NCI-H1417 (cell line): ENCODE results near the gene MUL1.

Source experiments
- DNase-seq, 3 experiments: peaks; one replicate each; lab custom pipeline; 2025; lab: John Stamatoyannopoulos, UW

The MUL1 gene

GRCh38 chr1:20485527-20486456 lies 22.2 kb downstream of the MUL1 start, which contains the start of gene CAMK2N1:
Gene CAMK2N1 (minus strand): TSS chr1:20486210. CDS start chr1:20485379, 831 bp downstream.
- peak; percentile 45 to 82 (median 78) for DNase-seq

- peak; percentile 37 to 76 (median 76) for DNase-seq
These were observed 23.2 kb downstream of the MUL1 start for GRCh38 chr1:20484519-20485462.

- DNase-seq: peak in 2 of 3 experiments; percentile 78 to 79
These were observed 24.0 kb downstream of the MUL1 start for GRCh38 chr1:20483833-20484518.

- no peak for DNase-seq
These were observed 24.7 kb downstream of the MUL1 start for GRCh38 chr1:20483098-20483832.

GRCh38 chr1:20481643-20482498 lies 26.1 kb downstream of the MUL1 start:
- DNase-seq: no peak

- peak; percentile 6 to 90 (median 77) for DNase-seq
These were observed 26.9 kb downstream of the MUL1 start for GRCh38 chr1:20480951-20481617.

GRCh38 chr1:20480243-20480944 lies 27.6 kb downstream of the MUL1 start:
- DNase-seq: no peak

GRCh38 chr1:20479840-20480239 lies 28.1 kb downstream of the MUL1 start:
- DNase-seq: no peak

- DNase-seq: no peak
These were observed 29.8 kb downstream of the MUL1 start for GRCh38 chr1:20478057-20478635.

GRCh38 chr1:20477348-20478056 lies 30.4 kb downstream of the MUL1 start:
- no peak for DNase-seq

- peak in 2 of 3 experiments; percentile 75 to 84 for DNase-seq
These were observed 31.5 kb downstream of the MUL1 start for GRCh38 chr1:20476265-20477038.

- no peak for DNase-seq
These were observed 33.0 kb downstream of the MUL1 start for GRCh38 chr1:20474996-20475395.

GRCh38 chr1:20474333-20474975 lies 33.5 kb downstream of the MUL1 start:
- DNase-seq: no peak

- DNase-seq: no peak
These were observed 34.1 kb downstream of the MUL1 start for GRCh38 chr1:20473894-20474293.

GRCh38 chr1:20472860-20473711 lies 34.9 kb downstream of the MUL1 start:
- DNase-seq: peak in 1 of 3 experiments; percentile 60

GRCh38 chr1:20472121-20472520 lies 35.8 kb downstream of the MUL1 start:
- DNase-seq: no peak
